GM18526 (cell line): ENCODE measurements around the gene CCRL2.

ENCODE experiments used
- POLR2A ChIP-seq: IDR thresholded peaks from 3 replicates; pipeline ENCODE4 v1.6.1; 2011; ENCODE audit not compliant: insufficient read length; ENCODE audit errors: extremely low read depth

CCRL2 gene

DNA sequence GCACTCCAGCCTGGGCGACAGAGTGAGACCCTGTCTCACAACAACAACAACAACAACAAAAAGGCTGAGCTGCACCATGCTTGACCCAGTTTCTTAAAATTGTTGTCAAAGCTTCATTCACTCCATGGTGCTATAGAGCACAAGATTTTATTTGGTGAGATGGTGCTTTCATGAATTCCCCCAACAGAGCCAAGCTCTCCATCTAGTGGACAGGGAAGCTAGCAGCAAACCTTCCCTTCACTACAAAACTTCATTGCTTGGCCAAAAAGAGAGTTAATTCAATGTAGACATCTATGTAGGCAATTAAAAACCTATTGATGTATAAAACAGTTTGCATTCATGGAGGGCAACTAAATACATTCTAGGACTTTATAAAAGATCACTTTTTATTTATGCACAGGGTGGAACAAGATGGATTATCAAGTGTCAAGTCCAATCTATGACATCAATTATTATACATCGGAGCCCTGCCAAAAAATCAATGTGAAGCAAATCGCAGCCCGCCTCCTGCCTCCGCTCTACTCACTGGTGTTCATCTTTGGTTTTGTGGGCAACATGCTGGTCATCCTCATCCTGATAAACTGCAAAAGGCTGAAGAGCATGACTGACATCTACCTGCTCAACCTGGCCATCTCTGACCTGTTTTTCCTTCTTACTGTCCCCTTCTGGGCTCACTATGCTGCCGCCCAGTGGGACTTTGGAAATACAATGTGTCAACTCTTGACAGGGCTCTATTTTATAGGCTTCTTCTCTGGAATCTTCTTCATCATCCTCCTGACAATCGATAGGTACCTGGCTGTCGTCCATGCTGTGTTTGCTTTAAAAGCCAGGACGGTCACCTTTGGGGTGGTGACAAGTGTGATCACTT is 34.3 kb upstream of the CCRL2 start:
- no peak for TF ChIP-seq POLR2A

DNA sequence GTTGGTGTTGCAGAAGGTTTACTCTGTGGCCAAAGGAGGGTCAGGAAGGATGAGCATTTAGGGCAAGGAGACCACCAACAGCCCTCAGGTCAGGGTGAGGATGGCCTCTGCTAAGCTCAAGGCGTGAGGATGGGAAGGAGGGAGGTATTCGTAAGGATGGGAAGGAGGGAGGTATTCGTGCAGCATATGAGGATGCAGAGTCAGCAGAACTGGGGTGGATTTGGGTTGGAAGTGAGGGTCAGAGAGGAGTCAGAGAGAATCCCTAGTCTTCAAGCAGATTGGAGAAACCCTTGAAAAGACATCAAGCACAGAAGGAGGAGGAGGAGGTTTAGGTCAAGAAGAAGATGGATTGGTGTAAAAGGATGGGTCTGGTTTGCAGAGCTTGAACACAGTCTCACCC is 32.3 kb upstream of the CCRL2 start:
- no peak for TF ChIP-seq POLR2A

DNA sequence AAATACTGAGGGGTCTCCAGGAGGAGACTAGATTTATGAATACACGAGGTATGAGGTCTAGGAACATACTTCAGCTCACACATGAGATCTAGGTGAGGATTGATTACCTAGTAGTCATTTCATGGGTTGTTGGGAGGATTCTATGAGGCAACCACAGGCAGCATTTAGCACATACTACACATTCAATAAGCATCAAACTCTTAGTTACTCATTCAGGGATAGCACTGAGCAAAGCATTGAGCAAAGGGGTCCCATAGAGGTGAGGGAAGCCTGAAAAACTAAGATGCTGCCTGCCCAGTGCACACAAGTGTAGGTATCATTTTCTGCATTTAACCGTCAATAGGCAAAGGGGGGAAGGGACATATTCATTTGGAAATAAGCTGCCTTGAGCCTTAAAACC is 31.8 kb upstream of the CCRL2 start:
- no peak for TF ChIP-seq POLR2A

DNA sequence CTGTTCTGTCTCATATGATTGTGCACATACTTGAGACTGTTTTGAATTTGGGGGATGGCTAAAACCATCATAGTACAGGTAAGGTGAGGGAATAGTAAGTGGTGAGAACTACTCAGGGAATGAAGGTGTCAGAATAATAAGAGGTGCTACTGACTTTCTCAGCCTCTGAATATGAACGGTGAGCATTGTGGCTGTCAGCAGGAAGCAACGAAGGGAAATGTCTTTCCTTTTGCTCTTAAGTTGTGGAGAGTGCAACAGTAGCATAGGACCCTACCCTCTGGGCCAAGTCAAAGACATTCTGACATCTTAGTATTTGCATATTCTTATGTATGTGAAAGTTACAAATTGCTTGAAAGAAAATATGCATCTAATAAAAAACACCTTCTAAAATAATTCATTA is 31.2 kb upstream of the CCRL2 start:
- no peak for TF ChIP-seq POLR2A

DNA sequence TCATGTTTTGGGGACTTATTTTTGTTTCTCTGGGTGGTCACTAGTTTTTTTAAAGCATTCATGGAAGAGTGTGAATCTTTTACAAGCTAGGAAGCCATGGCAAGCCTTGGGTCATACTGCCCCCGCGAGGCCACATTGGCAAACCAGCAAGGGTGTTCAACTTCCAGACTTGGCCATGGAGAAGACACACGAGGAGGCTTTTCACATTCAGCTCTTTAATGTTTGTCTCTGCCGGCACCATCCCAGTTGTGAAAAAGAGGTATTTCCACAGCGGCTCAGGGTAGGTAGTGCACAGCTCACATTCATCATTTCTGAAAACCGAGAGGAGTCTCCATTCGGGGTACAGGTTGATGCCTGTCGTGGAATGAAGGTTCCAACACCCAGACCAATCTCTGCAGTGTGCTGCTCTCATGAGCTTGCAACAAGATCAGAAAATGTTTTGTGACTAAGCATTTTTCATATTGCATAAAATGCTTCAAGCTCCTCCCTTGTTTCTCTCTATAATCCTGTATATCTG is 28.6 kb upstream of the CCRL2 start:
- no peak for TF ChIP-seq POLR2A

DNA sequence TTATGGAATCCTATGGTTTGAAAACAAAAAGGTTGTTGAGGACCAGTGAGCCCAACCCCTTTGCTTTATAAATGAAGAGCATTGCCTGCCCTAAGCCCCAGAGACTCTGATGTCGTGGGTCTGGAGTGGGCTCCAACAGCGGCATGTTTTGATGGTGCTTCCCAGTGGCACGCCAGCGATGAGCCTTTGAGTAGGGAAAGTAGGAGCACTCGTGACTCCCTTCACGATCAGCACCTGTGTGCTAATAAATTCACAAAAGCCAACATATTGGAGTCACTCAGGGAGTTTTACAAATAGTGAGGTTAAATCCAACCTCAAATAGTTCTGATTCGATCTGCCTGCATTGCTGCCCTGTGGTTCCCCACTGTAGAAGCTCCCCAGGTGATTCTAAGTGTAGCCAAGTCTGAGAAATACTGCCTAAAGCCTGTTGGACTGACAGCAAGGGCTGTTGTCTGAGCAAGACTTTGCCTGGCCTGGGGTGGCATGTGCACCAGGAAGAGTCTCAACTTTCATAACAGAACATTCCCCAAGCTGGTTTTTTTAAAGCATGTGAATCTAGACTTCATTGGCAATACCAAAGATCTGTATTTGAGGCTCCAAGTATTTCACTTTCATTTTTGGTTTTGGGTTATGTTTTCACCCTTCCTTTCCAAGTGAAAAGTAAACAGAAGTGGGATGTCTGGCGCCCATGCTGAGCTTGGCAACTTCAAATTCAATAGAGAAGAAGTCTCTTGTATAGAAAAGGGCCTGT is 26.4 kb upstream of the CCRL2 start:
- TF ChIP-seq POLR2A = no peak

DNA sequence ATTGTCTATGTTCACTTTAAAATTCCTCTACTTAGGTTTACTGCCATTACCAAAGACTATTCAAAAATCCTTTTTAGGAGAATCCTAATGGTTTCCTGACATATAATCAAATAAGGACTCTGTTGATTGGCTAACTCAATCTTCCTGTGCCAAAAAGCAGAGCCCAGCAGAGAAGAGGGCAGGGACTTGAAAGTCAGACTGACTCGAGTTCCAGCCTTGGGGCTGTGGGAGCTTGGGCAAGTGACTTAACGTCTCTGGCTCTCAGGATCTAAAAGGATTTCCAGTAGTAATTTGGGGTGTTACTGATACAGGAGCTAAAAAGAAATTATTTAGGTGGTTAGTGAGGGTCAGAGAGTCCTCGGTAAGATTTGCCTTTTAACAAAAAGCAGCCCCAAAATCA is 25.4 kb upstream of the CCRL2 start:
- no peak for TF ChIP-seq POLR2A

DNA sequence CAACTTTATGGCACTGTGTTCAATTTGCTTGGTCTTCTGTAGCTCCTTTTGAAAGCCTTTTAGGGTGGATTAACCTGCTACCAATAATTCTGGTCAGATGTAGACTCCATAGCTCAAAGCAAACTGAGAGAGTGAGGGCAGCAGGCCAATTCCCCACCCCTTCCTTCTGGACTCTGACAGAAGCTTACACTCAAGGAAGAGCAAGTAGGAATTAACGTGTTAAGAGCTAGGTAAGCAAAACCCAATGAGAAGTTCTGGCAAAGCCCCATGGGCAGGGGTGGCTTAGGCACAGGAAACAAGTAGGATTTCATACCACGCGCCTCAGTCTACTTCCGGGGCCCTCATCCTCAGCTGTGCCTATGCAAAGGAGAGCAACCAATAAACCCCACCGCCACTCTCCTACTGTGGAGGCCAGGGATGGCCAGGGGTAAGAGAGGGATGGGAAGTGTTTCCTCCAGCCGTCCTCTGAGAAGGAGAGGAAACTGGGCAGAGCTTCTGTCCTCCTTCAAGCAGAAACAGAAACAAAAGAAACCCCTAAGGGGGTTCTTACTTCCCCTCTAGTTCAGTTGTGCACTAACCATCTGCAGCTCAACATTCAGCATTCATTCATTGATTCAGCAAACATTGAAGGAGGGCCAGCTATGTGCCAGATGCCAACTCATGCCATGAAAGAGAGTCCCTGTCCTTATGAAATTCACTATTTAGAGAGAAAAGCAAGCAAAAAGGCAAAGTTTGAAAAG is 23.7 kb upstream of the CCRL2 start:
- no peak for TF ChIP-seq POLR2A

DNA sequence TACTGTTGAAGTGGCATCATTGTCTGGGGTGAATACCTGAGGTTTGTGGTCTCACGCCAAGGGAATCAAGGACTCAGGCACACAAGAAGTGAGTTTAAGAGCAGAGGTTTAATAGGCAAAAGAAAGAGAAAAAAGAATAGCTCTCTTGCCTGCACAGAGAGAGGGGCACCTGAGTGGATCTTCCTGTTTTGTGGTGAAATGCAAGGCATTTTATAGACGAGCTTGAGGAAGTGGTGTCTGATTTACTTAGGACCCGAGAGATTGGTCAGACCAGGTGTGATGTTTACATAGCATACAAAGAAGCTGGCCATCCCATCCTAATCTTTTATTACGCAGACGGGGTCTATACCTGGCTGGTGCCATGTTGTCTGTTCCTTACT is 23.1 kb upstream of the CCRL2 start:
- no peak for TF ChIP-seq POLR2A

DNA sequence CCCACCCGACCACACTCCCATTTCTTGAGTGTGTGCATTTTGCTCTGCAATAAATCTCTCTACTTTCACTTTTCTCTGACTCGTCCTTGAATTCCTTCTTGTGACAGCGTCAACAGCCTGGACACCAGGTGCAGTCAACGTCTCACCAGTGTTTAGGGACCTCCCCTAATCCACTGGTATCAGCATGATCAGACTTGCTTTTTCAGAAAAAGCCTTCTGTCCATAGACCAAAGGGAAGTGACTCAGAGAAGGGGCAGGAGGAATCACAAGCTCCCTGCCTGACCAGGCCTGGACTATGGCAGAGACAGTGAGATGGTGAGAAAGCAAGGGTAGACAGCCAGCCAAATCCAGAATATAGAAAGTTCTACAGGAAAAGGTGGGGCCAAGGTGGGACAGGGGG is 20.9 kb upstream of the CCRL2 start:
- TF ChIP-seq POLR2A = no peak

DNA sequence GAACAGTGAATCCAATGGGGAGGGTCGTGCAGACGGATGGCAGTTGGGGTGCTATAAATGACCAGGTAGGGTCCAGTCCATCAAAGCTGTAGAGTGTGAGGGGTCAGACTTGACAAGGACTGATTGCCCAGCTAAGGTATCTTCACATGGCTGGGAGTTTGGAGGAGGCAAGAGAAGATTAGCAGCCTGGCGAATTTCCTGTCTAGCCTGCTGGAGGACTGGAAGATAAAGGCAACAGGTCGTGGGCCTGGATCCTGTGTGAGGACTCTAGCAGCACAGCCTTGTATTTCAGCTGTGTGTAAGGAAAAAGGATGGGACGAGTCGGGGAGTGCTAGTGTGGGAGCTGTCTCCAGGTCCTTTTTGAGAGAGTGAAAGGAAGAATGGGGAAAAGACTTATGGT is 17.8 kb upstream of the CCRL2 start:
- TF ChIP-seq POLR2A = no peak

DNA sequence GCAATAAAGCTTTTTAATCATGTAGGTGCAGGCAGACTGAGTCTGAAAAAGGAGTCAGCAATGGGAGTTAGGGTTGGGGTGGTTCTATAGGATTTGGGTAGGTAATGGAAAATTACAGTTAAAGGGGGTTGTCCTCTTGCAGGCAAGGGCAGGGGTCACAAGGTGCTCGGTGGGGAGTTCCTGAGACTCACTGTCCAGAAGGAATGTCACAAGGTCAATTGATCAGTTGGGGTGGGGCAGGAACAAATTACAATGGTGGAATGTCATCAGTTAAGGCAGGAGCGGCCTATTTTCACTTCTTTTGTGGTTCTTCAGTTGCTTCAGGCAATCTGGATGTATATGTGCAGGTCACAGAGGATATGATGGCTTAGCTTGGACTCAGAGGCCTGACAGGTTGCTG is 14.0 kb upstream of the CCRL2 start:
- TF ChIP-seq POLR2A = no peak

DNA sequence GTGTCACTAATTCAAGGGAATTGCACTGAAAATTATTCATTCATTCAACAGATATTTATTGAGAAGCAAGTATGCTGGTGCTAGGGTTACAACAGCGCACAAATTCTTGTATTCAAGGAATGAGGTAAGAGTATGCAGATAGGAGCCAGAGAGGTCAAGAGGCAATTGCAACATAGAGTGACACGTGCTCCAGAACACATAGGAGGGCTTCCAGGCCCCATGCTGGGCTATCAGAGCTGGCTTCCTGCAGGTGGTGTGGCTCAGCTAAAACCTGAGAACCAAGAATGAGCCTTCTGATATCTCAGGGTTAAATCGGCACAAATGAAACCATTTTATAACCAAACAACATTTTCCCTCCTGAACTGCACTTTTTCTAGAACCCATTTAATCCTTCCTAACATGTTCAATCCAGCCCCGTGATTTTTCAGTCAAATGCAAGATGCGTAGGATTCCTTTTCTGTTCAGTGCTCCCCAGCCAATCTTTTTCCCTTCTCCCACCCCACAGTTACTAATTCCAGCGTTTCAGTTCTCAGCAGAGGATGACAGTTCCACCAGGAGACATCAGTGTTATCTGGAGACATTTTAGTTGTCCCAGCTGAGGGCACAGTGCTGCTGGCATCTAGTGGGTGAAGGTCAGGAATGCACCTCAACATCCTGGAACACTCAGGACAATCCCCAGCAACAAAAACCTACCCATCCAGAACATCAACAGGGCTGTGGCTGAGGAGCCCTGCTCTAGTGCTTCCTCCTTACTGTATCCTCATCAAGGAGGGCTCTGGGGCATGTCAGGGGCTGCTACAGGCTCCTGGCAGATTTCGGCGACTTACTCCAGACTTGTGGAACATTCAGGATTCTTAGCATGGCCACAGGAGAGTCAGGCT is 13.3 kb upstream of the CCRL2 start:
- no peak for TF ChIP-seq POLR2A

DNA sequence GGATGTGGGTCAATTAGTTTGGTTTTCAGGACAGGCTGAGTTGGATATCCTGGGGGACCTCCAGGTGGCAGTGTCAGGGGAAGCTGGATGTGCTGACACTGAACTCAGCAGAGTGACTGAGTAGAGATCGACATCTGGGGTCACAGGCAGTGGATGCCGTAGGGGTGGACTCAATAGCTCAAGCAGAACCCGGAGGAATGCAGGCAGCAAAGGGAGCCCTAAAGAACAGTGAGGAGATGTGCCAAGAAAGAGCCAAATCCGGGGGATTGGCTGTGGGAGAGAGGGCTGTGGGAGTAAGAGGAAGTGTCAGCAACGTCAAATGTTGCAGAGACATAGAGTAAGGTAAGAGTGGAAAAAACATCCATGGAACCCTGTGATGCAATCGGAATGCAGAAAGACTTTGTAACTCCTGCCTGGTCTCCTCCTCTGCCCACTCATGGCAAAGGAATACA is 11.8 kb upstream of the CCRL2 start:
- TF ChIP-seq POLR2A = no peak

DNA sequence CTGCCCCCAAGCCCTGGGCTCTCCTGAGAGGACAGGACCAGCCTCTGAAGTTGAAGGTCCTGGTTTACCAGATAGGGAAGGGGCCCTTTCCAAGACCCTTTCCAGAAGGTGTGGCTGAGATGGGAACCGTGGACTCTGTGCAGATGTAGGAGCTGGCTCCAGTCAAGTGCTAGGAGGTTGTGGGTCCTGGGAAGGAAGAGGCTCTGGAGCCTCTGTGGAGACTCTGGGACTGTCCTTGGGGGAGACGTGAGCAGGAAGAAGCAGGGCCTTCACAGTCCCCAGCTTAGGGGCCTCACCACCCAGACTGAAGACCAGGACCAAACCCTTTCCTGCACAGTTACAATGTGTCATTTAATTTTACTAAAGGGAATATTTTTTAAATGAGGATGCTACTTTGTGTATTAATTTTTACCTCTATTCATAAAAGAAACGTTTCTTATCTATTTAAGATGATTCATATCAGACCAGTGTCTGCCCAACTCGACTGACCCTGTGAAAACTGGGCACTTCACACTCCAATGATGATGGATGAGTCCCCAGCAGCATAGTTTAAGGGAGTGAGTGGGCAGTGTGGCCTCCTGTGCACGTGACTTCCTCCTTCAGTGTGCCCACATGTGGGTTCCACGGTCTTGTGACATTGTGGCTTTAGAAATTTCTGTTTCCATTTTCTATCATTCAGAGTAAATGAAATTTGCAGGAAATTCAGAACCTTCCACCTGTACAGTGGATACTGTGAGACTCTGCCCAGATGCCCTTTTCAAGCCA is 11.1 kb upstream of the CCRL2 start:
- no peak for TF ChIP-seq POLR2A
